ENCODE measurements around the gene ITPR3.

Gene ITPR3

DNA sequence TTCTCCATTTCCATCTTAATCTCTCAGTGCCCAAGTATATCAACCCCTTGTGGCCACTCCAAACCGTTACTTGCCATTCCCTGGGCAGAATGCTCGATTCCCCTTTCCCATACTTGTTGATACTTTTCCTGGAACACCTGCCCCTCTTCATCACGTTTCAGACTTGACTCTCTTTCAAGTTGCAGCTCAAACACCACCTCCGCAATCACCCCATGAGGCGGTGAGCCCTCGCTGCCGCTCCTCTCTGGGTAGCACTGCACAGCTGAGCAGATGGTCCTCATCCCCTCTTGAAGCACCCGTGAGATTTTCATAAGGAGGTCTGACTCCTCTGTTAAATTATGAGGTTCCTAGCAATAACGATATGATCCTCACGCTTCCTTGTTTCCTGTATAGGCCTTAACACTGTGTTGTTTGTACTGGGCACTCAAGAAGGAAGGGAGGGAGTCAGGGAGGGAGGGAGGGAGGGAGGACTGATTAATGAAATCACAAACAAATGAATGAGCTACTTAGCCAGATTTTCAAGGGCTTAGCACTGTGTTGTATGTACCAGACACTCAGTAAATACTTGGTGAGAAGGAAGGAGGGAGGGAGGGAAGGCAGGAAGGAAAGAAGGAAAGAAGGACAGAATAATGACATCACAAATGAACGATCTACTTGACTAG lies 98.3 kb downstream of the ITPR3 start:
- DNase-seq = no peak

GRCh38 chr6:33720998-33721397 lies 99.9 kb downstream of the ITPR3 start:
- no peak for DNase-seq

DNA sequence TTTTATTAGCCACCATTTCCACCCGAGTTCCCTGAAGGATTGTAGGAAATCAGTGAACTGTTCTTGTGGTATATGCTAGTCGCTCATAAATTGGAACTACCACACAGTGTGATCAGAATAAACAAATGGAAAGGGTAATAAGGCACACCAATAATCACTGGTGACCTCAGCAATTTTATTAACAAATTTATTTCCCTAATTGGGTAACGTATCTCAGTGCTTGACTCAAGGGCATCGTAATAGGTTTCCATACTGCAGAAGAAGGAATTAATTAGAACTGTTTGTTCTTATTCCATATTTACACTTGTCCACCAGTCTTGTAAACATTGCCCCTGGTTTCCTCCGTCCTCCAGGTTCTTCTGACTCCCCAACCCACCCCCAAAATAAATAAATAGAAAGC lies 100.4 kb downstream of the ITPR3 start:
- DNase-seq = no peak

DNA sequence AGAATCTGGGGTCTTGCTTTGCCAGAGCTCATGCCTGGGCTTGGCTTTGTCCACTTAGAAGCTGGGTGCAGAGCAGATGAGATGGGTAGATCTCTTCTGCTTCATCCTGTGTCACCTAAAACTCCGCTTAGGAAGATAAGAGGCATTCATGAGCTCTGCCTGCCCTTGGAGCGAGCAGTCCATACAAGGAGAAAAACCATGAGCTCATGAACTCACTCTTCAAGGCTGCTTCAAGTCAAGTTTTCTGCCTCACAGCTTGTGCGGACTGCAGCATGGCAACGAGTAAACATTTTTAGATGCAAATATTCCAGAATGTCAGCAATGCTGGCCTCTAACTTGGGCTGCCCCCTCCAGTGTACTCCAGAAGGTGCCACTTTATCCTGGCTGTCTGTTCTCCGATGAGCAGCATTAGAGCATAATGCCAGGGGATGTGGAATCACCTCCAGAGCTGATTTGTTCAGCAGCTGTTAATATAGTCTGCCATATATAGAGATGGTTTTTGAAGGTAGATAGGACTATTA lies 101.0 kb downstream of the ITPR3 start:
- DNase-seq = no peak

- no peak for DNase-seq
Observed at GRCh38 chr6:33723371-33724085, 102.4 kb downstream of the ITPR3 start.

GRCh38 chr6:33724102-33725023 lies 103.2 kb downstream of the ITPR3 start:
- no peak for DNase-seq

DNA sequence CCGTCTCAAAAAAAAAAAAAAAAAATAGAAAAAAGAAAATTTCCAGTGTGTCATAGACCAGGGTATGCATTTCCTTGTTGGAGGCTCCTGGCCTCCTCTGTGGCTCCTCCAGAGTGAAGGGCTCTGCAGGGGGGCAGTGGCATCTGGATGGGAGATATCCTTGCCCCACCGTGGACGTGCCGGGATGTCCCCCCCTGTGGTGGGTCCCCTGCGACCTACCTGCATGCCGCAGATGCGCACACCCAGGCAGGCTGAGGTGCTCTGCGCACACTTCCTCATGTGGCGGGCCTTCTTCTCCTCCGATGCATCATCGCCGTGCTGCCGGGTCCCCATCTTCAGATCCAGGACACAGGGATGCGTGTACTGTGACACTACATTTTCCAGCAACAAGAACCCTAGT lies 104.1 kb downstream of the ITPR3 start:
- DNase-seq = no peak

DNA sequence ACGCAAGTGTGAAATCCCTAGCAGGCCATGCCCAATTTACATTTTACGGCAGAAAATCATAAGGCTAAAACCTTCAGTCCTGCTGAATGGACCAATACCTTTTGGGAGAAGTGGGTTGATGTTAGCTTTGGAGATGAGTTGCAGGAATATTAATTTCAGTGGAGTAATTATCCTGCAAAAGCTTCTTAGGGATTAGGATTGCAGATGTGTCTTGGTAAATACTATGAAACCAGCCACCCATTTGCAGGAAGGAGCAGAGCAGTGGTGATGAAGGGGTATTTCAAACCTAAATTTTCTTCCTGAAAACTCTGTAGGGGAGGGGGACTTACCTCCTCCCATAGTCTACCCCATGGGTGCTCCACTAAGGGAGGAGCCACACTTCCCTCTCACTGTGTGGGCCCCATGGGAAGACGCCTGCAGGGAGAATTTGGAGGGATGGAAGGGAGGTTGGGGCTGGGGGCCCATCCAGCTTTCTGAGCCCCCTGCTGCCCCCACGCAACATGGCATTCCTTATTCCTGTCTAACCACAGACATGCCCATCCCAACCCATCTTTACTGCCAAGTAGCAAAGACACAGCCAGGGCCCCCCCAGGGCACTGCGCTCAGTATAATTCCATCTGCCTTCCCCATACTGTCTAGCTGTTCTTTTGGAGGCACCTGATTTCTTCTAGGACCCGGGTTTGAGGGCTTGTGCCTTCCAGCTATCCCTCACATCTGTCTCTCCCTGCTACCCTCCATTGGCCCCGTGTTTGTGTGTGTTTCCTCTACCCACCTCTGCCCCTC lies 105.0 kb downstream of the ITPR3 start:
- DNase-seq = no peak

GRCh38 chr6:33726696-33727095 lies 105.6 kb downstream of the ITPR3 start:
- no peak for DNase-seq

DNA sequence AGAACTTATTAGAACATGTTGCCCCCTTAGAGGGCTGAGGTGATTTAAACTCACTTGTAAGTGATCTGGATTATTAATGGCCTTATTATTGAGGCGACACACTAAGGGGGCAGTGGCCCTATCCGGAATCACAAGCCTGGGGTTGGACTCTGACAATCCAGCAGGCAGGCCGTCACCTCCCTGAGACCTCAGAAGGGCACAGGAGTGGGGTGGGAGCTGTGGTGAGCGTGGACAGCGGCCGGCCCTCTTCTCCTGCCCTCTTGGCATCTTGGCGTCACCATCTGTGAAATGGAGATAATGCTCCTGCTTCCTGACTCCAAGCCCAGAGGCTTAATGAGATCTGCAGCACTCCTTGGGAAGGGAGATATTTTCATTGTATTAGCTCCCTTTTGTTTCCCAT lies 106.0 kb downstream of the ITPR3 start:
- DNase-seq = no peak

GRCh38 chr6:33727932-33728331 lies 106.8 kb downstream of the ITPR3 start:
- no peak for DNase-seq

- no peak for DNase-seq
Observed at GRCh38 chr6:33728438-33728837, 107.3 kb downstream of the ITPR3 start.

DNA sequence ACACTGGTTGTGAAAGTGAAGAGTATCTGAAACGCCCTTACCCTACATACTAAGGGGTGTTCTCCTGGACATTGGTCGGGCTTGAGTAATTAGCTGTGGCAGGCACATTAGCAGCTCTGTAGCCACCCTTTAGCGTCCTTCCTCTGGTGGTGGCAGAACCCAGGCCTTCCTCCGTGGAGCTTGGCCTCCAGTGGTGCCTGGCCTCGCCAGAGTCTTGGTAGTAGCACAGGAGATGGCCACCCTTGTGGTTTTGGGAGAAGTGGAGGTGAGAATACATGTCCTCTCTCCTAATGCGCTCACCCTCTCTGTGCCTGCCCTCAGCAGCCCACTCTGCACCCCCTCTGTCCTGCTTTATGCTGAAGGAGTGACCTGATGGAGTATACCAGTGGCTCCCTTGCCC lies 107.9 kb downstream of the ITPR3 start:
- no peak for DNase-seq

GRCh38 chr6:33730611-33731010 lies 109.5 kb downstream of the ITPR3 start:
- no peak for DNase-seq

DNA sequence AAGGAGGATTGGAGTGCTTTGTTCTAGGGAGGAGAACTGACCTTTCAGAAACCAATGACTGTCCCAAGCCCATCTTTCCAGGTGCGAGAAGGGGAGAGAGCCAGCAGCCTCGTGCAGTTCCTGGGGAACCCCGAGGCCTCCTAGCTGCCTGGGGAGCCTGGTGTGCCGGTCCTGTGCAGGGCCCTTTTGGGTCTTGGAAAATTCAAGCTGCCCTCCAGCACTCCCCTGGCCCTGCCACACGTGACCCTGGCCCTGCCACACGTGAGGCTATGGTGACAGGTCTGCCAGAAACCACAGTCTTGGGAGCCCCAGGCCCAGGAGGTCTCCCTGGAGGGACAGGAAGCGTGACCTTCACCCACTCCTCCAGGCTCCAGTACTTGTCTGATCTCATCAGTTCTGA lies 109.9 kb downstream of the ITPR3 start:
- DNase-seq = no peak

- no peak for DNase-seq
Observed at GRCh38 chr6:33731751-33732282, 110.7 kb downstream of the ITPR3 start.

GRCh38 chr6:33732385-33732784 lies 111.3 kb downstream of the ITPR3 start:
- no peak for DNase-seq

DNA sequence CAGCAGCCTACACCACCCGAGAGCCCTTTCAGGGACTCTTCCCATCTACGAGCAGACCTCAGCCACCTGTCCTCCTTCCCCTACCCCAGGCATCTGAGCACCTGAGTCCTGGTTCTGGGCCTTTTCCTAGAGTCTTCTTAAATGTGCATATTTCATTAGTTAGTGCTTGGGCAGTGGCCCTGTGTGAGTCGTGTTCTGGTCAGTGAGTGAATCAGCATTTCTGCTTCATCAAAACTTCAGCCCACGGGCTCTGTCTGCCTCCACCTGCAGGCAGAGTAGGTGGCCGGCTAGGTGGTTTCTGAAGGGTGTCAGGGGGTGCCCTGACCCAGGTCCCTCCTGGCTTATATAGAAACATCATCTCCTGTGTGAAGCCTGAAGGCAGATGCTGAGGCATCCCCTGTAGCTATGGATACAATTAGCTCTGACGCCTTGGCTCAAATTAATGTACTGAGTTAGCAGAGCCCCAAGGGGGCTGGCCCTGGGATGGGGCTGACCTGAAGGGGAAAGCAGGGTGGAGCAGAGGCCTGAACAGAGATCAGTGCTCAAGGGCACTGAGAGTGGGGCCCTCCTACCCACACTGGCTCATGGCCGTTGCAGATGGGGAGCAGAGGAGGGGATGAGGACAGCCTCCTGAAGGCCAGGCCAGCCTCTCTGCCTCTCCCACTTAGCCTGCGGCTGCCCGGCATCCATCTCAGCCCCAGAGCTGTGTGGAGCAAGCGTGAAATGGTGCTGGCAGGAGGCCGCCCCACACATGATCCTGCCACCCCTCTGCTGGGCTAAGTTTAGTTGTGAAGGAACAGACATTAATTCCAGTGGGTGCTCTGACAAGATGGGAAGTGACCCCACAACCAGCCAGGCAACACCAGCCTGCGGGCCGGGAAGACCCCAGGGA lies 111.9 kb downstream of the ITPR3 start:
- DNase-seq = no peak

DNA sequence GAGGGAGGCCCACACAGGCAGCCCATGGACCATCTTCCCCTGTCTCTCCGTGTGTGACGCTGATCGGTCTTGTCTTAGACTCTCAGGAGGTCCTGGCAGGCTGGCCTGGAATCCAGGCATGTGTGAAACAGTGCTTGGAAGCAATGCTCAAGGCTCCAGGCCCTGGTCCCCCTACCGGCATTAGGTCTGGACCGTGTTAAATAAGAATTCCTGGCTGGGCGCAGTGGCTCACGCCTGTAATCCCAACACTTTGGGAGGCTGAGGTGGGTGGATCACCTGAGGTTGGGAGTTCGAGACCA lies 112.5 kb downstream of the ITPR3 start:
- no peak for DNase-seq

GRCh38 chr6:33735216-33735615 lies 114.1 kb downstream of the ITPR3 start:
- DNase-seq = no peak
